ENCODE measurements around the gene SLC24A3.

DNA sequence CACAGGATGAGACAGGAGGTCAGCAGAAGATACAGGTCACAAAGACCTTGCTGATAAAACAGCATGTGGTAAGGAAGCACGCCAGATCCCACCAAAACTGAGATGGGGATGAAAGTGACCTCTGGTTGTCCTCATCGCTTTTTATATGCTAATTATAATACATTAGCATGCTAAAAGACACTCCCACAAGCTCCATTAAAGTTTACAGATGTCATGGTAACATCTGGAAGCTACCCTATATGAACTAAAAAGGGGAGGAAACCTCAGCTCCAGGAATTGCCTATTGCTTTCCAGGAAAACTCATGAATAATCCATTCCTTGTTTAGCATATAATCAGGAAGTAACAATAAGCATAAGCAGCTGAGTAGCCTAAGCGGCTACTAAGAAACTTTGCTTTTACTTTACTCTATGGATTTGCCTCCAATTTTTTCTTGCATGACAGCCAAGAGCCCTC is 537.2 kb downstream of the SLC24A3 start:
- TF ChIP-seq CTCF (IDR thresholded peaks at IDR 0.05; ENCODE audit: low read depth, low read length, poor library complexity, severe bottlenecking) (no peak), EZH2phosphoT487 (IDR thresholded peaks at IDR 0.05; ENCODE audit: borderline replicate concordance, low read length) (no peak)

Data from DOHH2 (cell line).